Measurements from ENCODE around the gene ADGRL2.

Gene ADGRL2

GRCh38 chr1:81990241-81990640 is 189.5 kb downstream of the ADGRL2 start:
- over 99% methylated on average over 7 of the region's 7 CpGs for WGBS
- DNase-seq, result no peak
- peaks cover 6 to 70% of the 10 kb centered on the region in 2 experiments for H3K36me3 ChIP-seq (ENCODE audit: control insufficient read depth in 1 of 2, insufficient read depth in 2 of 2, low read depth in 1 of 2, low read length in 2 of 2)

GRCh38 chr1:81998165-81998564 is 197.4 kb downstream of the ADGRL2 start:
- Histone ChIP-seq H2AK5ac (ENCODE audit: low read length, severe bottlenecking) (no peak overlapping the region), H4K91ac (ENCODE audit: low read length) (no peak overlapping the region), H2BK12ac (ENCODE audit: low read length in 2 of 2) (no peak overlapping the region), H3K36me3 (ENCODE audit: control insufficient read depth in 1 of 2, insufficient read depth in 2 of 2, low read depth in 1 of 2, low read length in 2 of 2) (no peaks in the 10 kb centered on the region), H3K4me1 (ENCODE audit: control insufficient read depth, insufficient read depth, low read depth, low read length) (peaks cover 3% of the 10 kb centered on the region), H3K27me3 (ENCODE audit: control insufficient read depth in 1 of 2, insufficient read depth in 1 of 2, low read length in 2 of 2) (no peaks in the 10 kb centered on the region), H2AFZ (ENCODE audit: low read depth, low read length) (no peak overlapping the region), H3K9me3 (ENCODE audit: control insufficient read depth, low read length) (no peaks in the 10 kb centered on the region), H3K4me2 (ENCODE audit: low read length, poor library complexity, severe bottlenecking) (peak overlapping the region; percentile 16), H3K4ac (ENCODE audit: low read depth in 1 of 2, low read length in 2 of 2) (no peak overlapping the region), H3K18ac (ENCODE audit: low read depth in 1 of 2, low read length in 2 of 2) (no peak overlapping the region), H3K79me1 (replicated peaks; ENCODE audit: low read length, poor library complexity, severe bottlenecking) (no peaks in the 10 kb centered on the region), H2BK120ac (ENCODE audit: low read depth, low read length) (no peak overlapping the region), H2BK5ac (ENCODE audit: low read depth, low read length, poor library complexity, severe bottlenecking) (peak overlapping the region; percentile 44), H3K4me3 (ENCODE audit: insufficient read depth in 1 of 2, low read depth in 1 of 2, low read length in 2 of 2) (peak overlapping the region in 1 of 2 experiments; percentile 41), H4K8ac (ENCODE audit: low read length) (no peak overlapping the region), H3K9ac (ENCODE audit: low read length) (peak overlapping the region; percentile 7), H3K23ac (ENCODE audit: low read length in 2 of 2) (no peak overlapping the region), H3K14ac (ENCODE audit: low read length in 2 of 2) (no peak overlapping the region), H2BK15ac (ENCODE audit: low read depth, poor library complexity, severe bottlenecking) (no peak overlapping the region), H3K27ac (ENCODE audit: low read length, poor library complexity, severe bottlenecking) (peak overlapping the region; percentile 38)
- 54% methylated on average over 4 of the region's 4 CpGs for WGBS
- peak; percentile 14 for DNase-seq

More at GRCh38 chr1:81990241-81990640, 189.5 kb downstream of the ADGRL2 start:
- Histone ChIP-seq H3K27me3 (ENCODE audit: control insufficient read depth in 1 of 2, insufficient read depth in 1 of 2, low read length in 2 of 2) (no peaks in the 10 kb centered on the region), H2AFZ (ENCODE audit: low read depth, low read length) (no peak overlapping the region), H4K8ac (ENCODE audit: low read length) (no peak overlapping the region), H4K91ac (ENCODE audit: low read length) (no peak overlapping the region), H2BK12ac (ENCODE audit: low read length in 2 of 2) (no peak overlapping the region), H3K18ac (ENCODE audit: low read depth in 1 of 2, low read length in 2 of 2) (no peak overlapping the region), H3K4ac (ENCODE audit: low read depth in 1 of 2, low read length in 2 of 2) (no peak overlapping the region), H3K4me1 (ENCODE audit: control insufficient read depth, insufficient read depth, low read depth, low read length) (no peaks in the 10 kb centered on the region), H2BK15ac (ENCODE audit: low read depth, poor library complexity, severe bottlenecking) (no peak overlapping the region), H3K9ac (ENCODE audit: low read length) (no peak overlapping the region), H3K9me3 (ENCODE audit: control insufficient read depth, low read length) (no peaks in the 10 kb centered on the region), H3K4me2 (ENCODE audit: low read length, poor library complexity, severe bottlenecking) (no peak overlapping the region), H3K14ac (ENCODE audit: low read length in 2 of 2) (no peak overlapping the region), H2AK5ac (ENCODE audit: low read length, severe bottlenecking) (no peak overlapping the region), H3K23ac (ENCODE audit: low read length in 2 of 2) (no peak overlapping the region), H3K4me3 (ENCODE audit: insufficient read depth in 1 of 2, low read depth in 1 of 2, low read length in 2 of 2) (no peak overlapping the region), H2BK5ac (ENCODE audit: low read depth, low read length, poor library complexity, severe bottlenecking) (no peak overlapping the region), H2BK120ac (ENCODE audit: low read depth, low read length) (no peak overlapping the region), H3K79me1 (replicated peaks; ENCODE audit: low read length, poor library complexity, severe bottlenecking) (no peaks in the 10 kb centered on the region), H3K27ac (ENCODE audit: low read length, poor library complexity, severe bottlenecking) (no peak overlapping the region)

- no peak overlapping the region for H3K14ac ChIP-seq (ENCODE audit: low read length in 2 of 2)
- no peaks in the 10 kb centered on the region for H3K27me3 ChIP-seq (ENCODE audit: control insufficient read depth in 1 of 2, insufficient read depth in 1 of 2, low read length in 2 of 2)
- no peak overlapping the region for H4K91ac ChIP-seq (ENCODE audit: low read length)
- H3K4me3 ChIP-seq (ENCODE audit: insufficient read depth in 1 of 2, low read depth in 1 of 2, low read length in 2 of 2), result no peak overlapping the region
- H4K8ac ChIP-seq (ENCODE audit: low read length), result no peak overlapping the region
- H2BK5ac ChIP-seq (ENCODE audit: low read depth, low read length, poor library complexity, severe bottlenecking), result no peak overlapping the region
- no peak overlapping the region for H2AK5ac ChIP-seq (ENCODE audit: low read length, severe bottlenecking)
- no peak overlapping the region for H2BK120ac ChIP-seq (ENCODE audit: low read depth, low read length)
- H3K36me3 ChIP-seq (ENCODE audit: control insufficient read depth in 1 of 2, insufficient read depth in 2 of 2, low read depth in 1 of 2, low read length in 2 of 2), result no peaks in the 10 kb centered on the region
- H3K23ac ChIP-seq (ENCODE audit: low read length in 2 of 2), result no peak overlapping the region
- H3K4ac ChIP-seq (ENCODE audit: low read depth in 1 of 2, low read length in 2 of 2), result no peak overlapping the region
- no peaks in the 10 kb centered on the region for H3K9me3 ChIP-seq (ENCODE audit: control insufficient read depth, low read length)
- no peak overlapping the region for H2BK12ac ChIP-seq (ENCODE audit: low read length in 2 of 2)
- no peak overlapping the region for H3K9ac ChIP-seq (ENCODE audit: low read length)
- 67% methylated on average over 1 of the region's 1 CpG for WGBS
- H2AFZ ChIP-seq (ENCODE audit: low read depth, low read length), result no peak overlapping the region
- no peak overlapping the region for H2BK15ac ChIP-seq (ENCODE audit: low read depth, poor library complexity, severe bottlenecking)
- H3K18ac ChIP-seq (ENCODE audit: low read depth in 1 of 2, low read length in 2 of 2), result no peak overlapping the region
- H3K4me2 ChIP-seq (ENCODE audit: low read length, poor library complexity, severe bottlenecking), result no peak overlapping the region
- H3K27ac ChIP-seq (ENCODE audit: low read length, poor library complexity, severe bottlenecking), result peak overlapping the region; percentile 56
- peaks cover 3% of the 10 kb centered on the region for H3K4me1 ChIP-seq (ENCODE audit: control insufficient read depth, insufficient read depth, low read depth, low read length)
- DNase-seq, result no peak
- H3K79me1 ChIP-seq (replicated peaks; ENCODE audit: low read length, poor library complexity, severe bottlenecking), result no peaks in the 10 kb centered on the region
These were observed 198.6 kb downstream of the ADGRL2 start for GRCh38 chr1:81999364-81999763.

- H3K27me3 ChIP-seq (ENCODE audit: control insufficient read depth in 1 of 2, insufficient read depth in 1 of 2, low read length in 2 of 2), result no peaks in the 10 kb centered on the region
These were observed 199.5 kb downstream of the ADGRL2 start for GRCh38 chr1:82000221-82000620.

More at GRCh38 chr1:82000221-82000620, 199.5 kb downstream of the ADGRL2 start:
- no peak overlapping the region for H2BK120ac ChIP-seq (ENCODE audit: low read depth, low read length)
- no peak overlapping the region for H3K27ac ChIP-seq (ENCODE audit: low read length, poor library complexity, severe bottlenecking)
- no peak for DNase-seq
- no peak overlapping the region for H2BK12ac ChIP-seq (ENCODE audit: low read length in 2 of 2)
- no peak overlapping the region for H2AK5ac ChIP-seq (ENCODE audit: low read length, severe bottlenecking)
- no peak overlapping the region for H3K4me3 ChIP-seq (ENCODE audit: insufficient read depth in 1 of 2, low read depth in 1 of 2, low read length in 2 of 2)
- H3K14ac ChIP-seq (ENCODE audit: low read length in 2 of 2), result no peak overlapping the region
- no peak overlapping the region for H3K4ac ChIP-seq (ENCODE audit: low read depth in 1 of 2, low read length in 2 of 2)
- H3K9me3 ChIP-seq (ENCODE audit: control insufficient read depth, low read length), result no peaks in the 10 kb centered on the region
- no peak overlapping the region for H3K9ac ChIP-seq (ENCODE audit: low read length)
- H3K18ac ChIP-seq (ENCODE audit: low read depth in 1 of 2, low read length in 2 of 2), result no peak overlapping the region
- H2BK5ac ChIP-seq (ENCODE audit: low read depth, low read length, poor library complexity, severe bottlenecking), result no peak overlapping the region
- peaks cover 3% of the 10 kb centered on the region for H3K4me1 ChIP-seq (ENCODE audit: control insufficient read depth, insufficient read depth, low read depth, low read length)
- H2BK15ac ChIP-seq (ENCODE audit: low read depth, poor library complexity, severe bottlenecking), result no peak overlapping the region
- no peak overlapping the region for H3K23ac ChIP-seq (ENCODE audit: low read length in 2 of 2)
- WGBS, result 97% methylated on average over 2 of the region's 2 CpGs
- no peaks in the 10 kb centered on the region for H3K79me1 ChIP-seq (replicated peaks; ENCODE audit: low read length, poor library complexity, severe bottlenecking)
- no peak overlapping the region for H4K91ac ChIP-seq (ENCODE audit: low read length)
- H4K8ac ChIP-seq (ENCODE audit: low read length), result no peak overlapping the region
- H2AFZ ChIP-seq (ENCODE audit: low read depth, low read length), result no peak overlapping the region
- no peaks in the 10 kb centered on the region for H3K36me3 ChIP-seq (ENCODE audit: control insufficient read depth in 1 of 2, insufficient read depth in 2 of 2, low read depth in 1 of 2, low read length in 2 of 2)
- no peak overlapping the region for H3K4me2 ChIP-seq (ENCODE audit: low read length, poor library complexity, severe bottlenecking)
